HG03103 (cell line): Measurements from ENCODE around the gene UBE2Q2.
"Not testable (repeated sequence)": the region's sequence is repeated elsewhere in the genome, so short reads cannot be mapped to it uniquely, and the experiment has no call there.

Experiments
- ATAC-seq: cut with Tn5 transposase; IDR thresholded peaks from one replicate; pipeline ENCODE4 v1.9.1; 2021; ENCODE audit warnings: low read depth; ENCODE audit not compliant: unreplicated experiment

UBE2Q2 gene

GRCh38 chr15:75823860-75824613 is 19.2 kb upstream of the UBE2Q2 start:
- no peak for ATAC-seq

GRCh38 chr15:75827691-75828090 is 15.6 kb upstream of the UBE2Q2 start:
- ATAC-seq = no peak

GRCh38 chr15:75828429-75828828 is 14.8 kb upstream of the UBE2Q2 start:
- no peak for ATAC-seq

- ATAC-seq = no peak
Observed at GRCh38 chr15:75830910-75831805, 12.1 kb upstream of the UBE2Q2 start.

GRCh38 chr15:75831806-75832102 is 11.5 kb upstream of the UBE2Q2 start:
- no peak for ATAC-seq

- ATAC-seq = no peak
Observed at GRCh38 chr15:75832114-75832513, 11.1 kb upstream of the UBE2Q2 start.

GRCh38 chr15:75834021-75834420 is 9.2 kb upstream of the UBE2Q2 start:
- no peak for ATAC-seq

GRCh38 chr15:75835990-75836958 is 7.0 kb upstream of the UBE2Q2 start:
- ATAC-seq = no peak

GRCh38 chr15:75836959-75837334 is 6.3 kb upstream of the UBE2Q2 start:
- no peak for ATAC-seq

- ATAC-seq = no peak
Observed at GRCh38 chr15:75840659-75841058, 2.6 kb upstream of the UBE2Q2 start.

GRCh38 chr15:75841626-75842025 is 1.6 kb upstream of the UBE2Q2 start:
- ATAC-seq = no peak

GRCh38 chr15:75843678-75844581 is 683 bp downstream of the UBE2Q2 start:
- no peak for ATAC-seq

GRCh38 chr15:75844629-75845335 is 1.5 kb downstream of the UBE2Q2 start:
- ATAC-seq = no peak

GRCh38 chr15:75849167-75849566 is 5.9 kb downstream of the UBE2Q2 start:
- no peak for ATAC-seq

- no peak for ATAC-seq
Observed at GRCh38 chr15:75850708-75851107, 7.5 kb downstream of the UBE2Q2 start.

- ATAC-seq = not testable (repeated sequence)
Observed at GRCh38 chr15:75851566-75851965, 8.3 kb downstream of the UBE2Q2 start.

GRCh38 chr15:75857886-75858285 is 14.6 kb downstream of the UBE2Q2 start:
- no peak for ATAC-seq

GRCh38 chr15:75861750-75862402 is 18.6 kb downstream of the UBE2Q2 start:
- ATAC-seq = no peak

- ATAC-seq = no peak
Observed at GRCh38 chr15:75862796-75863195, 19.5 kb downstream of the UBE2Q2 start.
